Stimulated activated CD4-positive, alpha-beta T cell treated with anti-CD3 and anti-CD28 coated beads, TNF-alpha, amount 100 ng/mL, for 24 hours (primary cell): ENCODE data around the gene RTN4.

Experiments
- DNase-seq, 3 experiments: peaks; one replicate each; pipeline ENCODE4 v3.0.0-alpha.2; 2020; ENCODE audit warnings: low read depth in 3 of 3

Gene RTN4

DNA sequence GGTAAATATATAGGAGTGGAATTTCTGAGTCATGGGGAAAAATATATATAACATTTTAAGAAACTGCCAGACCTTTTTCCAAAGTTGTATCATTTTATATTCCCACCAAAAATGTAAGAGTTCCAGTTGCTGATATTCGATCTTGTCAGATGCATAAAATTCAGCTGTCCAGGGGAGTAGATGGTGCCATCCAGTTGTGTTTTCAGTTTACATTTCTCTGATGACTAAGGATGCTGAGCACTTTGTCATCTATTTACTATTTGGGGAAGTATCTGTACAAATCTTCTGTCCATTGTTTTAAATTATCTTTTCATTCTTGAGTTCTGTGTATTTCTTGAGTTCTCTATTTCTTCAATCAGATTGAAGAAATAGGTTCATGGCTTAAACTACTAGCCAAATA lies 126.1 kb downstream of the RTN4 start:
- DNase-seq = no peak
